ENCODE results near the gene KDM4B.
A peak's percentile ranks its signal among the peaks of the same experiment; 100 is the strongest.

KDM4B gene

GRCh38 chr19:5182751-5183150 lies 213.8 kb downstream of the KDM4B start:
- Histone ChIP-seq H3K4me3 (ENCODE audit: low read depth, low read length) (no peak overlapping the region), H3K27ac (no peak overlapping the region), H3K27me3 (replicated peaks) (no peaks in the 10 kb centered on the region), H3K36me3 (replicated peaks) (no peaks in the 10 kb centered on the region)
- no peak for DNase-seq
- in situ Hi-C loops (cut with HindIII; ENCODE audit: low pct_ligation_motif_present, low sequenced_read_pairs), result no loop called here
- no peak for TF ChIP-seq CTCF (IDR thresholded peaks at IDR 0.05; ENCODE audit: low read depth, low read length, missing control alignments)

- Histone ChIP-seq H3K27me3 (replicated peaks) (no peaks in the 10 kb centered on the region), H3K36me3 (replicated peaks) (no peaks in the 10 kb centered on the region), H3K4me3 (ENCODE audit: low read depth, low read length) (no peak overlapping the region), H3K27ac (no peak overlapping the region)
- no peak for TF ChIP-seq CTCF (IDR thresholded peaks at IDR 0.05; ENCODE audit: low read depth, low read length, missing control alignments)
- no peak for DNase-seq
- in situ Hi-C loops (cut with HindIII; ENCODE audit: low pct_ligation_motif_present, low sequenced_read_pairs), result no loop called here
Observed at GRCh38 chr19:5183616-5184015, 214.7 kb downstream of the KDM4B start.

GRCh38 chr19:5184930-5185329 lies 216.0 kb downstream of the KDM4B start:
- no peak for TF ChIP-seq CTCF (IDR thresholded peaks at IDR 0.05; ENCODE audit: low read depth, low read length, missing control alignments)

GRCh38 chr19:5186293-5187050 lies 217.6 kb downstream of the KDM4B start:
- Histone ChIP-seq H3K4me3 (ENCODE audit: low read depth, low read length) (no peak overlapping the region), H3K36me3 (replicated peaks) (no peaks in the 10 kb centered on the region), H3K27ac (no peak overlapping the region), H3K27me3 (replicated peaks) (no peaks in the 10 kb centered on the region)
- DNase-seq, result peak; percentile 14
- no peak for TF ChIP-seq CTCF (IDR thresholded peaks at IDR 0.05; ENCODE audit: low read depth, low read length, missing control alignments)
- in situ Hi-C loops (cut with HindIII; ENCODE audit: low pct_ligation_motif_present, low sequenced_read_pairs), result no loop called here

More at GRCh38 chr19:5184930-5185329, 216.0 kb downstream of the KDM4B start:
- Histone ChIP-seq H3K36me3 (replicated peaks) (no peaks in the 10 kb centered on the region), H3K4me3 (ENCODE audit: low read depth, low read length) (no peak overlapping the region), H3K27ac (no peak overlapping the region), H3K27me3 (replicated peaks) (no peaks in the 10 kb centered on the region)
- in situ Hi-C loops (cut with HindIII; ENCODE audit: low pct_ligation_motif_present, low sequenced_read_pairs), result no loop called here
- no peak for DNase-seq

- in situ Hi-C loops (cut with HindIII; ENCODE audit: low pct_ligation_motif_present, low sequenced_read_pairs), result no loop called here
- no peak overlapping the region for H3K4me3 ChIP-seq (ENCODE audit: low read depth, low read length)
- H3K36me3 ChIP-seq (replicated peaks), result no peaks in the 10 kb centered on the region
- TF ChIP-seq CTCF (IDR thresholded peaks at IDR 0.05; ENCODE audit: low read depth, low read length, missing control alignments), result no peak
- H3K27me3 ChIP-seq (replicated peaks), result no peaks in the 10 kb centered on the region
- no peak for DNase-seq
- no peak overlapping the region for H3K27ac ChIP-seq
Observed at GRCh38 chr19:5188548-5189317, 219.8 kb downstream of the KDM4B start.

All from brain microvascular endothelial cell (primary cell).